PC-9 (cell line): ENCODE data around the gene TRPC4. TPM values are rescaled to one million over a fixed set of nuclear protein-coding genes. Genes with fewer than 3 reads are reported as not detected.

Experiments
- BruUV-seq: library from RNA; stranded (reverse); fragments of 400-500 nt; replicated peaks from 2 replicates; lab custom pipeline; 2021; lab: Mats Ljungman, UMichigan
- CTCF ChIA-PET: fragments of 300-600 bp; sonication (Branson Sonifier 250); formaldehyde crosslinking; loops from one replicate; lab custom pipeline; 2022; ENCODE audit warnings: antibody characterized with exemption; lab: Charles Lee
- POLR2A ChIA-PET: fragments of 300-600 bp; sonication (Branson Sonifier 250); formaldehyde crosslinking; loops from one replicate; lab custom pipeline; 2022; ENCODE audit warnings: antibody characterized with exemption; ENCODE audit not compliant: unreplicated experiment; lab: Charles Lee
- DNase-seq, 2 experiments: peaks; one replicate each; pipeline versions ENCODE4 v3.0.0 to v3.0.0-alpha.2; 2015 to 2022; ENCODE audit warnings: mixed read lengths in 1 of 2
- H2AFZ ChIP-seq: fragments of 200-600 bp; sonication (generic); 2 replicates; pipeline ENCODE4 v1.8.1; 2017; ENCODE audit warnings: antibody characterized with exemption
- H3F3A ChIP-seq: fragments of 200-600 bp; sonication (generic); 2 replicates; pipeline ENCODE4 v1.8.1; 2017; ENCODE audit warnings: antibody characterized with exemption, mild to moderate bottlenecking, low read depth; ENCODE audit not compliant: insufficient read depth
- H3K27ac ChIP-seq: fragments of 200-600 bp; sonication (generic); 2 replicates; pipeline ENCODE4 v1.6.1; 2016; ENCODE audit warnings: mixed run types
- H3K27me3 ChIP-seq: fragments of 200-600 bp; sonication (generic); 2 replicates; pipeline ENCODE4 v1.6.1; 2016; ENCODE audit warnings: low read depth, mixed run types; ENCODE audit not compliant: insufficient read depth
- H3K36me3 ChIP-seq: fragments of 200-600 bp; sonication (generic); 2 replicates; pipeline ENCODE4 v1.6.1; 2016; ENCODE audit warnings: low read depth, mixed run types
- H3K4me1 ChIP-seq: fragments of 200-600 bp; sonication (generic); replicated peaks from 2 replicates; pipeline ENCODE4 v1.6.1; 2016; ENCODE audit warnings: mixed run types; ENCODE audit not compliant: insufficient read depth
- H3K4me2 ChIP-seq: fragments of 200-600 bp; sonication (generic); 2 replicates; pipeline ENCODE4 v1.6.1; 2017; ENCODE audit warnings: mixed run types
- H3K4me3 ChIP-seq: fragments of 200-600 bp; sonication (generic); 2 replicates; pipeline ENCODE4 v1.6.1; 2016; ENCODE audit warnings: mixed run types
- H3K79me2 ChIP-seq: fragments of 200-600 bp; sonication (generic); 2 replicates; pipeline ENCODE4 v1.6.1; 2017; ENCODE audit warnings: low read depth, mixed run types
- H3K9me2 ChIP-seq: fragments of 200-600 bp; sonication (generic); 2 replicates; pipeline ENCODE4 v1.8.1; 2017; ENCODE audit warnings: mild to moderate bottlenecking; ENCODE audit not compliant: insufficient read depth
- H3K9me3 ChIP-seq: fragments of 200-600 bp; sonication (generic); 2 replicates; pipeline ENCODE4 v1.8.1; 2016; ENCODE audit warnings: low read depth; ENCODE audit not compliant: insufficient read depth
- H4K20me1 ChIP-seq: fragments of 200-600 bp; sonication (generic); 2 replicates; pipeline ENCODE4 v1.8.1; 2017; ENCODE audit not compliant: insufficient read depth
- EZH2 ChIP-seq: fragments of 200-600 bp; sonication (generic); IDR thresholded peaks from 2 replicates; pipeline ENCODE4 v1.8.0; 2017; ENCODE audit warnings: antibody characterized with exemption, low read depth
- intact Hi-C: fragments of 100-400 bp; cut with micrococcal nuclease; formaldehyde crosslinking; loops from one replicate; pipeline ENCODE4 v1.10.0; 2022; ENCODE audit not compliant: unreplicated experiment
- total RNA-seq: library from RNA; stranded (reverse); gene quantifications from 2 replicates; pipeline ENCODE4 v1.2.3, GENCODE V29; 2021
- TF ChIP-seq, protein P1 (sequence below): fragments of 200-600 bp; sonication (generic); conservative IDR thresholded peaks from 2 replicates; pipeline ENCODE4 v1.6.1; 2017; ENCODE audit warnings: mixed run types, antibody characterized with exemption, mild to moderate bottlenecking, moderate library complexity

Gene TRPC4
- total RNA-seq, 1 experiment from 2014 or later: 1.7 TPM

DNA sequence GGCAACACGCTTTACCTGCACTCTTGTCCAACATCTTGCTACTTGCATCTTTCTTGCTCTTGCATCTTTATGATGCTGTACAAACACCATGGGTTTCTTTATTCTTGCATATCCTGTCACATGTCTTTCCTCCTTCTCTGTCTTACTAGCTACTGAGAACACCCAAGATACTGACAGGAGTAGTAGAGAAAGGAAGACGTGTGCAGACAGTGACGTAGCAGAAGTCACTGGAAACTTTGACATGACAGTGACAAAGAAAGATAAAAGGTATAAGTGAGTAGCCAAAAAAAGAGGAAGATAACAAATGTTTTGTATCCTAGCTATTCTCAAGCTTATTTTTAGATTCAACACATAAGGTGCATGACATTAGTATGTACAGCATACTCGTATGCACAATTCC, 34.2 kb downstream of the TRPC4 start:
- CTCF ChIA-PET: no interaction called here
- Histone ChIP-seq H3K9me2 (no peaks in the 10 kb centered on the region), H3K4me3 (no peak overlapping the region), H4K20me1 (no peaks in the 10 kb centered on the region), H2AFZ (no peak overlapping the region), H3F3A (no peaks in the 10 kb centered on the region), H3K4me1 (no peaks in the 10 kb centered on the region), H3K9me3 (no peaks in the 10 kb centered on the region), H3K27ac (no peak overlapping the region), H3K36me3 (no peaks in the 10 kb centered on the region), H3K27me3 (no peaks in the 10 kb centered on the region), H3K79me2 (no peaks in the 10 kb centered on the region), H3K4me2 (no peak overlapping the region)
- BruUV-seq: no TSS peak
- intact Hi-C loops: no loop called here
- no peak for DNase-seq
- POLR2A ChIA-PET: no interaction called here
- no peak for TF ChIP-seq EZH2
- TF ChIP-seq, protein P1, sequence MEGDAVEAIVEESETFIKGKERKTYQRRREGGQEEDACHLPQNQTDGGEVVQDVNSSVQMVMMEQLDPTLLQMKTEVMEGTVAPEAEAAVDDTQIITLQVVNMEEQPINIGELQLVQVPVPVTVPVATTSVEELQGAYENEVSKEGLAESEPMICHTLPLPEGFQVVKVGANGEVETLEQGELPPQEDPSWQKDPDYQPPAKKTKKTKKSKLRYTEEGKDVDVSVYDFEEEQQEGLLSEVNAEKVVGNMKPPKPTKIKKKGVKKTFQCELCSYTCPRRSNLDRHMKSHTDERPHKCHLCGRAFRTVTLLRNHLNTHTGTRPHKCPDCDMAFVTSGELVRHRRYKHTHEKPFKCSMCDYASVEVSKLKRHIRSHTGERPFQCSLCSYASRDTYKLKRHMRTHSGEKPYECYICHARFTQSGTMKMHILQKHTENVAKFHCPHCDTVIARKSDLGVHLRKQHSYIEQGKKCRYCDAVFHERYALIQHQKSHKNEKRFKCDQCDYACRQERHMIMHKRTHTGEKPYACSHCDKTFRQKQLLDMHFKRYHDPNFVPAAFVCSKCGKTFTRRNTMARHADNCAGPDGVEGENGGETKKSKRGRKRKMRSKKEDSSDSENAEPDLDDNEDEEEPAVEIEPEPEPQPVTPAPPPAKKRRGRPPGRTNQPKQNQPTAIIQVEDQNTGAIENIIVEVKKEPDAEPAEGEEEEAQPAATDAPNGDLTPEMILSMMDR: no peak

DNA sequence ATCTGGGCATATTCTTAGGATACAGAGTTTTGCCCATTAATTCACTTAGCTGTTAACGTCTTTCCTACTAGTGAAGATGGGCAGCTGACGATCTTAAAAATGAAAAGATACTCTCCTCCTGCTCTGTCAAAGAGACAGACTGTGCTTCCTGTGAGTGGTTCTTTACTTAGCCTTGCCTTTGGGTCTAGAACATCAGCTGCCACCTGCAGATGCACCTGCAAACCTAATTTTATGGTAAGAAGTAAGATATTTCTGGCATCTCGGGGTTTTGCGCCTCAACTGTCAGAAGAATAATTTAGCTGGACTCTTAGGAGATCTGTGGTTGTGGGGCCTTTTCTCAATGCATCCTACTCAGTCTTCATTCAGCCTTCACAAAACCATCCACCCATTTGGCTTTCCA, 36.2 kb downstream of the TRPC4 start:
- Histone ChIP-seq H3K4me3 (no peak overlapping the region), H3K27ac (no peak overlapping the region), H3F3A (no peaks in the 10 kb centered on the region), H3K4me1 (no peaks in the 10 kb centered on the region), H3K4me2 (no peak overlapping the region), H3K79me2 (no peaks in the 10 kb centered on the region), H3K36me3 (no peaks in the 10 kb centered on the region), H3K9me3 (peaks cover under 1% of the 10 kb centered on the region; the same call in 1 of the 2 replicates), H4K20me1 (no peaks in the 10 kb centered on the region), H3K9me2 (no peaks in the 10 kb centered on the region), H2AFZ (no peak overlapping the region; the same call in 1 of the 2 replicates), H3K27me3 (no peaks in the 10 kb centered on the region)
- ChIA-PET CTCF (no interaction called here), POLR2A (no interaction called here)
- no peak for TF ChIP-seq EZH2
- TF ChIP-seq, protein P1: no peak
- BruUV-seq: no TSS peak
- no peak for DNase-seq
- intact Hi-C loops: no loop called here

DNA sequence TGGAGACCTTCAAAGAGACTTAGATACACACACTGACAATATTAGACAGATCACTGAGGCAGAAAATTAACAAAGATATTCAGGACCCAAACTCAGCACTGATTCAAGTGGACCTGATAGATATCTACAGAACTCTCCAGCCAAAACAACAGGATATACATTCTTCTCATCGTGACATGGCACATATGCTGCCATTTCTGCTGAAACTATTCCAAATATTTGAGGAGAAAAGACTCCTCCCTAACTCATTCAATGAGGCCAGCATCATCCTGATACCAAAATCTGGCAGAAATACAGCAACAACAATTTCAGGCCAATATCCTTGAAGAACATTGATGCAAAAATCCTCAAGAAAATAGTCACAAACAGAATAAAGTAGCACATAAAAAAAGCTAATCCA, 53.3 kb downstream of the TRPC4 start:
- Histone ChIP-seq H3K79me2 (no peaks in the 10 kb centered on the region), H2AFZ (no peak overlapping the region), H4K20me1 (no peaks in the 10 kb centered on the region), H3K9me2 (no peaks in the 10 kb centered on the region), H3K36me3 (no peaks in the 10 kb centered on the region), H3K4me1 (no peaks in the 10 kb centered on the region), H3K9me3 (peaks cover 6% of the 10 kb centered on the region; the same call in 1 of the 2 replicates), H3K27me3 (no peaks in the 10 kb centered on the region), H3F3A (no peaks in the 10 kb centered on the region), H3K27ac (no peak overlapping the region), H3K4me2 (no peak overlapping the region), H3K4me3 (no peak overlapping the region)
- BruUV-seq: no TSS peak
- TF ChIP-seq EZH2: no peak
- TF ChIP-seq, protein P1: no peak
- intact Hi-C loops: no loop called here
- ChIA-PET POLR2A (no interaction called here), CTCF (no interaction called here)
- DNase-seq: no peak
